ENCODE results near the gene NMNAT1. TPM values are rescaled to one million over a fixed set of nuclear protein-coding genes. Genes with fewer than 3 reads are reported as not detected.
A peak's percentile ranks its signal among the peaks of the same experiment; 100 is the strongest.

The NMNAT1 gene
- total and polyA plus RNA-seq, 11 donors: 11.0 to 24.2 (median 16.8) TPM

DNA sequence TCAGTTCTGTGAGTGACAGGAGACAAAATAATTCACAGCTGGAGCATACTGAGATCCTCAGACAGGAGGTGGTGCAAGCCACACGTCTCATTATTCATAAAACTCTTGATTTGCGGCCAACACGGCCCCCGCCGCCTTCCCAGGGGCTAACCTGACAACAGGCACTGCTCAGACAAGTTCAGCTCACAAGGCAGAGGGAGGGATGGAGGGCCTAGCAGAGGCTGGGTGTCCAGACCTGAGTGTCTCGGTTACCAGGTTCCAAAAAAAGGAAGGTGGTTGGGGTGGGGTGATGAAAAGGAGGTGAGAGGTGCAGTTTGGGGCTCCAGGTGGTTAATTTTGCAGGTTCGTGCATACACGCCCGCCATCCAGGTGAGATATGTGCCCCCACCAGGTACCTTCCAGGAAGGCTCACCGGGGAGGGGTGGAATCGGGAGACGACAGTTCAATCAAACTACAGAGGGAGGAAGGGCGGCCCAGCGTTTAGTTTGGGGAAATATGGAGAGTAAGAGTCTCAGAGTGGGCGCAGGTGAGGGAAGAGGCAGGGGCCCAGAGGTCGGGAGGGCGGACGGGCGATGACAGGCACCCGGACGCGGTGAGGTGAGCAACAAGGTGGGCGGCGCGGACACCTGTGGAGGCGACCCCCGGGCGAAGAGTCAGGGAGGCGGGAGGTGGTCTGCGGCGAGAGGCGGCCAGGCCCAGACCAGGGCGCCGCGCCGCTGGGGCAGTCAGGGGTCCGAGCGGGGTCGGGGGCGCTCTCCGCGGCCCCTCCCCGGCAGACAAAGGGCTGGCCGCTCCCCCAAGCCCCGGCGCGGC lies 33.8 kb upstream of the NMNAT1 start:
- no peaks in the 10 kb centered on the region for H3K36me3 ChIP-seq
- ATAC-seq: no peak
- H3K27me3 ChIP-seq: no peaks in the 10 kb centered on the region
- H3K27ac ChIP-seq: peak overlapping the region; percentile 76 to 94 (median 89)
- peak overlapping the region; percentile 67 to 98 (median 92) for H3K4me3 ChIP-seq
- TF ChIP-seq, protein P1, sequence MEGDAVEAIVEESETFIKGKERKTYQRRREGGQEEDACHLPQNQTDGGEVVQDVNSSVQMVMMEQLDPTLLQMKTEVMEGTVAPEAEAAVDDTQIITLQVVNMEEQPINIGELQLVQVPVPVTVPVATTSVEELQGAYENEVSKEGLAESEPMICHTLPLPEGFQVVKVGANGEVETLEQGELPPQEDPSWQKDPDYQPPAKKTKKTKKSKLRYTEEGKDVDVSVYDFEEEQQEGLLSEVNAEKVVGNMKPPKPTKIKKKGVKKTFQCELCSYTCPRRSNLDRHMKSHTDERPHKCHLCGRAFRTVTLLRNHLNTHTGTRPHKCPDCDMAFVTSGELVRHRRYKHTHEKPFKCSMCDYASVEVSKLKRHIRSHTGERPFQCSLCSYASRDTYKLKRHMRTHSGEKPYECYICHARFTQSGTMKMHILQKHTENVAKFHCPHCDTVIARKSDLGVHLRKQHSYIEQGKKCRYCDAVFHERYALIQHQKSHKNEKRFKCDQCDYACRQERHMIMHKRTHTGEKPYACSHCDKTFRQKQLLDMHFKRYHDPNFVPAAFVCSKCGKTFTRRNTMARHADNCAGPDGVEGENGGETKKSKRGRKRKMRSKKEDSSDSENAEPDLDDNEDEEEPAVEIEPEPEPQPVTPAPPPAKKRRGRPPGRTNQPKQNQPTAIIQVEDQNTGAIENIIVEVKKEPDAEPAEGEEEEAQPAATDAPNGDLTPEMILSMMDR (IDR thresholded peaks at IDR 0.05): no peak
- no peak for TF ChIP-seq POLR2A (IDR thresholded peaks at IDR 0.05)
- H3K9me3 ChIP-seq: no peaks in the 10 kb centered on the region
- intact Hi-C loops (cut with DNase I): loop anchor here in 7 of 10 donors (1.0 to 5.0 kb wide), 6 partner anchors 32 to 301 kb away; partner anchors contain the start of genes KIF1B (in 1 of the 7), LZIC (in 1 of the 7) and NMNAT1 (in 1 of the 7)
- peaks cover 0 to 58% (median 29%) of the 10 kb centered on the region in 12 donors for H3K4me1 ChIP-seq
- WGBS, 4 donors: 1 to 3% (median 1%) methylated on average over 33 to 47 of the region's 47 CpGs
- DNase-seq: peak; percentile 19 to 75 (median 47)

DNA sequence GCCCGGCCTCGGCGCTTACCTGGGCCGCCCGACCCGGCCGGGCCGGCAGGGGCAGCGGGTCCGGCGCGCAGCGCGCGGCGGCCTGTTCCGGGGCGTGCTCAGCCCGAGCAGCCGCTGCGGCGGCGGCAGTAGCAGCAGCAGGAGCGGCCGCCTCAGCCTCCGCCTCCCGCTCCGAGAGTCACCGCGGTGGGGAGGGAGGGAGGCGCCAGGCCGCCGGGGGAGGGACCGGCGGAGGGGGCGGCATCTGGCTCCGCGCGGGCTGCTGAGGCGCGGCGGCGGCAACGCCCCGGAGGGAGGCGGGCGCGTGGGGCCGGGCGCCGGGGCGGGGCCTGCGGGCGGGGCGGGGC lies 33.2 kb upstream of the NMNAT1 start, which contains the start of gene CTNNBIP1:
CTNNBIP1 (minus strand) TSS at position 194 of the 347 bp plus-strand sequence. CDS start 38,205 bp downstream, outside the sequence.
- DNase-seq (no peak), ATAC-seq (no peak)
- H3K27ac ChIP-seq: peak within 1 kb of the TSS; percentile 86 to 98 (median 93)
- H3K9me3 ChIP-seq: no peaks in the 10 kb centered on the region
- H3K4me3 ChIP-seq: peak within 1 kb of the TSS; percentile 67 to 98 (median 92)
- intact Hi-C loops (cut with DNase I): loop anchor here in 7 of 10 donors (1.0 to 5.0 kb wide), 6 partner anchors 33 to 300 kb away; partner anchors contain the start of genes KIF1B (in 1 of the 7), LZIC (in 1 of the 7) and NMNAT1 (in 1 of the 7)
- no peaks in the 10 kb centered on the region for H3K36me3 ChIP-seq
- H3K4me1 ChIP-seq: peaks cover 0 to 58% (median 26%) of the 10 kb centered on the region in 12 donors
- 0 to 1% (median 1%) methylated on average over 6 to 55 of the region's 55 CpGs for WGBS, 4 donors
- peak in 1 of 2 donors; percentile 59 for TF ChIP-seq POLR2A (IDR thresholded peaks at IDR 0.05)
- TF ChIP-seq, protein P1 (IDR thresholded peaks at IDR 0.05): no peak
- H3K27me3 ChIP-seq: no peaks in the 10 kb centered on the region

DNA sequence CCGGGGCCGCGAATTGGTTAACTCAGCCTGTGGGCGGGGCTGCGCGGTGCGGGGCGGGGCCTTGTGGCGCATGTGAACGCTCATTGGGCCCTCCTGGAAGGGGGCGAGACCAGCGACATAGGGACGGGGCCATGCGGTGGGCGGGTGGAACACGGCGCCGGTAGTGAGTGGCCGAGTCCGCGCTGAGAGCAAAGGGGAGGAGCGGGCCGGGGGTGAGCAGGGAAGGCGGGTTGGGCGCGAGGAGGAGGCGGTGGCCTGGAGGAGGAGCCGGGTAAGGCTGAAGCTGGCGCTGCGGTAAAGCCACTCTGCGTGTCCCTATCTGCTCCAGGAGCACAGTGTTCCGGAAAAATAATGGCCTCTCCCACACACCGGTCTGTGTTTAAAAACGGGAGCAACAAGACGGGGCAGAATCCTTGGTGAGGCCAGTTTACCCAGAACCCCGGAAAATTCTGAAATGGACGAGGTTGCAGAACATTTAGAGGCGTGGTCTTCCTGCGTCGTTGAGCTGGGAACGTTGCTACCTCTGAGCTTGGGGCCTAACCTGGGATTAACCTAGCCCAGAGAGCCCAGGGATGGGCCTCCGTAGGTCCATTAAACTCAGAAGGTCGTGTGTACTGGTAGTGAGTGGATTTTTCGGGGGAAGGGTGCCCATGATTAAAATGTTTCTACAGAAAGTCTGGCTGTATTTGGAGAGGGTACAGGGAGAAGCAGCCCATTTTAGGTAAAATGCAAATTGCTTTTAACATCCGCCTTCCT lies 32.7 kb upstream of the NMNAT1 start:
- Histone ChIP-seq H3K27me3 (no peaks in the 10 kb centered on the region), H3K4me3 (peak overlapping the region in 11 of 12 donors; percentile 47 to 85 (median 62)), H3K36me3 (no peaks in the 10 kb centered on the region), H3K27ac (peak overlapping the region; percentile 86 to 98 (median 92)), H3K9me3 (no peaks in the 10 kb centered on the region), H3K4me1 (peaks cover 0 to 56% (median 27%) of the 10 kb centered on the region in 12 donors)
- peak in 1 of 2 donors; percentile 90 for TF ChIP-seq POLR2A (IDR thresholded peaks at IDR 0.05)
- TF ChIP-seq, protein P1 (IDR thresholded peaks at IDR 0.05): no peak
- peak; percentile 97 to 99 (median 98) for ATAC-seq
- DNase-seq: peak; percentile 100
- intact Hi-C loops (cut with DNase I): loop anchor here in 7 of 10 donors (1.0 to 5.0 kb wide), 6 partner anchors 32 to 300 kb away; partner anchors contain the start of genes KIF1B (in 1 of the 7), LZIC (in 1 of the 7) and NMNAT1 (in 1 of the 7)
- WGBS, 4 donors: 1% methylated on average over 32 to 45 of the region's 45 CpGs

Data from heart left ventricle (tissue), 16 donors.